ENCODE data around the gene ZNF518B.
"Not testable (repeated sequence)": the region's sequence is repeated elsewhere in the genome, so short reads cannot be mapped to it uniquely, and the experiment has no call there.

The ZNF518B gene

GRCh38 chr4:10456595-10457254 is 501 bp downstream of the ZNF518B start:
- peak; percentile 35 for DNase-seq

GRCh38 chr4:10456260-10456594 is 999 bp downstream of the ZNF518B start:
- no peak for DNase-seq

DNA sequence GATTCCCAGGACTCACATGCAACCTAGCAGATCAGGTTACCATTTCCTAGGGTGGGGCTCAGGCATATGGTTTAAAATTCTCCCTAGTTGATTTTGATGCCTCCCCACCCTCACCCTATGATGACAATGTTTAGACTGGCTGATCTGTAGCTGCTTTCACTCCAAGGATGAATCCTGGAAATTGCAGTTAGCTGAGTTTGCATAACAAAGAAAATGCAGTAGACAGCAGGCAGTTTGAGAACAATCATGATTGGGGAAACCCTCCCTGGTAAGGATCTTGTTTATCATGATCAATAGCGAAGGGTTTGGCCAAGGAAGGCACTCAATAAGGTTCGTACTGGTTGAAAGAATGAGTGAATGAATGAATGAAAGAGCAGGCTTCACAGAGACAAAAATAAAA is 2.1 kb downstream of the ZNF518B start:
- no peak for DNase-seq

GRCh38 chr4:10454726-10455125 is 2.5 kb downstream of the ZNF518B start:
- DNase-seq = no peak

DNA sequence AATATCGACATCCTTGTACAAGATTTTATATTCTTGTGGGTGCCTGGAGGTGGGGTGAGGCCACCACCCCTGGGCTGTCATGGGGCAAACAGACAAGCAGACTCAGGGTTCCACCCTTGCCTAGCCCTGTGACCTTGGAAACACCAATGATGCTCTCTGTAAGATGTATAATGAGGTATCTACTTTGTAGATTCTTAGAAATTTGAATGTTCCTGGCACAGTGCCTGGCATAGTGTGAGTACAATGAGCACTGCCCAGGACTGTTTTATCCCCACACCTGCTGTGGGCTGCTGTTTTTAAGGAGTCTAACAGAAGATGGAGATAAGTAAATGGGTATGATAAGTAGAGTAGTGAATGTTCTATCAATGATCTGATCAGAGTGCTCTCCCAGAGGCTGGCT is 3.1 kb downstream of the ZNF518B start:
- DNase-seq = no peak

- no peak for DNase-seq
Observed at GRCh38 chr4:10448991-10449390, 8.2 kb downstream of the ZNF518B start.

DNA sequence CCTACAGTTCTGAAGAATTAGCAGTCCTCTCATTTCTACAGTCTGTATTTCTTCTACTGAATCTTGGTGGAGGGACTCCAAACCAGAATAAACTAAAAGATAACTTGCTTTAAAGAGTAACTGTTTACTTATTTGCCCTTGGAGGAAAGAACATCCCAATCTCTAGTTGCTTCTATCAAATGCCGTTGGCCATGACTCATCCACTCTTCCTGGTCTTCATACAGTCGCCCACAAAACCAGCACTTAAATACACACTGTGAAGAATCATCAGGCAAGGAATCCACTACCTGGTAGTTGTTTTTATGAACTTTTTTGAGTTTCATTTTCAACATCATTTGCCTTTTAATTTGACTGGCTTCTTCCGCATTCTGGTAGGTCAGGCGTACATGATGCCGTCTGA is 14.2 kb downstream of the ZNF518B start:
- DNase-seq = no peak

GRCh38 chr4:10441512-10441911 is 15.7 kb downstream of the ZNF518B start:
- no peak for DNase-seq

DNA sequence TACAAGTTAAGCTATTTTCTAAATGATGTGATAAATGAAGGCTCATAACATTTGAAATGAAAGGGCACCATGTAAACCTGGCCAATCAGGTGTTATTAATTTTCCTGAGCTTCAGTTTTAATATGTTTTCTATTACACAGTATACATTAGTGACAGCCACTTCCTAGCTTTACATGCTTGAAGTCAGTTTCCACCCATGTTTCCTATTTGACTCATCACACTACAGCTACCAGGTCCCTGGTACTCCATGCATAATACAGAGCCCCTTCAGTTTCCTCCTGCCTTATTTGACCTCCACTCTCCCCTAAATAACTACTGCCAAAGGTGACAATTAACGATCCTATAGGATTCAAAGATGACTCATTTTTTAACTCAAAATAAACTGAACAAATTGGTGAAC is 18.3 kb downstream of the ZNF518B start:
- DNase-seq = no peak

DNA sequence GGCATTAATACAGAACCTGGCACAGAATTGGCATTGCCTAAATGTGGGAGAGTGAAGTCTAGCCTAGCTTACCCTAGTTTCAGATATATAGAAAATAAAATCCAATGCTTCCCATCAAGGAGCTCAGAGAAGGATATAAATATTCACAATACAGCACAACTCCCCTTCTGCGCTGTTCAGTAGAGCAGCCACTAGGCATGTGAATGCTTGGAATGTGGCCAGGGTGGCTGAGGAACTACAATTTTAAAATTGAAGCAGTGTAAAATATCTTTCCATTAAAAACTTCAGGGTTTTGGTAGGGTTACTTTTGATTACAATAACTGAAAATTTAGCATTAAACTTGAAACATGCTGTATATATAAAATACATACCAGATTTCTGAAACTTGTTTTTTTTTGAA is 19.5 kb downstream of the ZNF518B start:
- no peak for DNase-seq

DNA sequence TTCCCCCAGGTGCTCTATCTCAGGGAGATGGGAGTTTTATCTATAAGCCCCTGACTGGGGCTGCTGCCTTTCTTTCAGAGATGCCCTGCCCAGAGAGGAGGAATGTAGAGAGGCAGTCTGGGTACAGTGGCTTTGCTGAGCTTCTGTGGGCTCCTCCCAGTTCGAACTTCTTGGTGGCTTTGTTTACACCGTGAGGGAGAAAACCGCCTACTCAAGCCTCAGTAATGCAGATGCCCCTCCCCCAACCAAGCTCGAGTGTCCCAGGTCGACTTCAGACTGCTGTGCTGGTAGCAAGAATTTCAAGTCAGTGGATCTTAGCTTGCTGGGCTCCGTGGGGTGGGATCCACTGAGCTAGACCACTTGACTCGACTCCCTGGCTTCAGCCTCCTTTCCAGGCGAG is 29.5 kb downstream of the ZNF518B start:
- not testable (repeated sequence) for DNase-seq

GRCh38 chr4:10421344-10422055 is 35.7 kb downstream of the ZNF518B start:
- DNase-seq = no peak

DNA sequence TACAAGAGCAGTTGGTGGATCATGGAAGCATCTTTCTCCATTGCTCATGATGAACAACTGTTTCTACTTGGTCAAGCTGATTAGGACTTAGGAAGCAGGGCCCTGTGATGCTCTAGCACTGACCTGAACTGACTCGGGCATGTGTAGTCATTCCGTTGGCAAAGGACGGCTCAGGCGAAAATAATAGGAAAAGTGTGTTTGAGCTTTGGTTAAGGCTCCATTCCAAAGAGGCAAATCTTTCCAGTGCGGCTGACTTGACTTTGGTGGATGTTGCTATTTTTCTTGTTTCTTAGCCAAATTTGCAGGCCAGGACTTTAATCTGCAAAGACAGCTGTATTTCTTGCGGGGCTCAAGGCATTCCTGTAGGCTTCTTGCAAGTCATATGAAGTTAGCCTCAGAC is 39.5 kb downstream of the ZNF518B start:
- DNase-seq = no peak

- no peak for DNase-seq
Observed at GRCh38 chr4:10416441-10416840, 40.8 kb downstream of the ZNF518B start.

DNA sequence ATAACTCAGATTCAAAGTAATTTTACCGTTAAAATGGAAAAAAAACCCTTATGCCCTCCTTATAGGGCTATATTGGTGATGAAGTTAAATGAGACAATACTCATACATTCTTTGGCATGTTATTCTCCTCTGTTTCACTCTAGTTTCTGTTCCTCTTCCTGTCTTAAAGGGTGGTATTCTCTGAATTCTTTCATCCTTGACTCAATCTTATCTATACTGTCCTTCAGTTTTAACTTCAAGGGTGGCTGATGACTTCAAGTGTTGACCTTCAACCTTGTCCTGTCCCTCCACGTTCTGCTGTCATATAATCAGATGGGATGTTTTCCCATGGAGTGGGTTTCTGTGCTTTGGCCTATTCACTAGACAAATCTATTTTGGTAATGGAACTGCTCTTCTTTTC is 44.0 kb downstream of the ZNF518B start:
- DNase-seq = no peak

GRCh38 chr4:10405672-10406071 is 51.6 kb downstream of the ZNF518B start:
- no peak for DNase-seq

GRCh38 chr4:10403633-10404445 is 53.4 kb downstream of the ZNF518B start:
- DNase-seq = peak; percentile 15

GRCh38 chr4:10395971-10396580 is 61.1 kb downstream of the ZNF518B start:
- DNase-seq = no peak
